Measurements from ENCODE around the gene PROM2.

DNA sequence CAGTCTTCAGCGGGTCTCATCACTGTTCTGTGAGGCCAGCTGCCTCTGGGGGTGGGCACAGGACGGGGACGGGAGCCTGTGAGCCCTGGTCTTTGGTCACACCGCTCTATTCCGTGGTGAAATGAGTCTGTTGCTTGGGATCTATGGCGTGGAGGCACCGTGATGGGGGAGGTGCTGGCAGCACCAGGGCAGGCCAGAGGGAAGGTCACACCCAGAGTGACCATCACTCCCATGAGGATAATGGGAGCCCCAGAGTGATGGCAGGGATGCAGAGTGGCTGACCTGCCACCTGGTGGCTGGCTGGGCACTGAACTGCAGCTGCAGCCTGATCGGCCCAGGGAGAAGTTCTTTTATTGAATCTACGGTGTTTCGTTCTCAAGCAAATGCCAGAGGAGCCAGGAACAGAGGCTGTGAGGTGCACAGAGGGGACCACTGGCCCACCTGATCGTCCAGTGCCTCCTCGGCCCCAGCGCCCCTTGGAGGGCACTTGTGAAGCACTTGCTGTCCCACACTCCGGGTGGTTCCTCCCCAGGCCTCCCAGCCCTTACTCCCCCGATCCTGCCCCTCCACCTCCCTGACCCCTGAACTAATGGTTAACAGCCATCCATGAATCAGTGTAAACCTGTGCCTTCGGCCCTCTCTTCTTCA is 40.8 kb downstream of the PROM2 start:
- TF ChIP-seq CTCF (IDR thresholded peaks at IDR 0.05) = peak in 5 of 6 experiments; percentile 13 to 41 (median 29)
- TF ChIP-seq POLR2A (IDR thresholded peaks at IDR 0.05) = no peak
